ENCODE measurements around the gene KIAA0319L.
A peak's percentile ranks its signal among the peaks of the same experiment; 100 is the strongest.

DNA sequence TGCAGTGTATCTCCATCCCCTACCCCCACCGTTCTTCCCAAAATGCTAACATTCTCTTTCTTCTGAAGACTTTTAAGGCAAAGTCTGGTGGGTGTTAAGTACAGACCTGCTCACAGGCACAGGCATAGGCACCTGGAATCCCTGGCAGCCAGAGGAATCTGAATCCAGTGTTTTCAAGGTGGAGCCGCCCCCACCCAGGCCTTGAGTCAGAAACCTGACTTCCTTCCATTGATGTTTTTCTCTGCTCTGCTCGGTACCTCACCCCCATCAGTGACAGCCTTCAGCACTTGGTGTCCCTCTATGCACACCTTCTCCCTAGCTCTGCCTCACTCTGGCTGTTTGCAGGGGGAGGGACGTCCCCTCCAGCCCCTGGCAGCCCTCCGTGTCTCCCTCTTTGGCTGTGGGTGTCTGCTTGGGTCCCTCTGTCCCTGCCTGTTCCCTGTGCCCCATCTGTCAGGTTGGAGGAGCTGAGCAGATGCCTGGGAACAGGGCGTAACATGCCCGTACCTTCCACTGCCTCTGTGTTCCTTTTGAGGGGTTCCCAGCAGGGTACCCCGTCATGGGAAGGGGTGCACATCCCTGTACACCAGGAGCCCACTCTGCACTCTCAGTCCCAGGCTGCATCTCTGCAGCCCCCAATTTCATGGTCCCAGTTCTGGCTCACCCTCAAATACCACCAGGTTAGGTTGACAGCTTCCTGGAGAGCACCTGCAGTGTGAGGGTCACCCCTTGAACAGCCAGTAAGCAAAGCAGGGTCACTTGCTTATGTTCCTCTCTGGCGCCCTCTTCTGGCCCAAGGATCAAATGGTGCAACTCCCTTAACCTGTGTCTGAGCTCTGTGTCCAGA, 7.1 kb upstream of the KIAA0319L start:
- TF ChIP-seq, protein P1, sequence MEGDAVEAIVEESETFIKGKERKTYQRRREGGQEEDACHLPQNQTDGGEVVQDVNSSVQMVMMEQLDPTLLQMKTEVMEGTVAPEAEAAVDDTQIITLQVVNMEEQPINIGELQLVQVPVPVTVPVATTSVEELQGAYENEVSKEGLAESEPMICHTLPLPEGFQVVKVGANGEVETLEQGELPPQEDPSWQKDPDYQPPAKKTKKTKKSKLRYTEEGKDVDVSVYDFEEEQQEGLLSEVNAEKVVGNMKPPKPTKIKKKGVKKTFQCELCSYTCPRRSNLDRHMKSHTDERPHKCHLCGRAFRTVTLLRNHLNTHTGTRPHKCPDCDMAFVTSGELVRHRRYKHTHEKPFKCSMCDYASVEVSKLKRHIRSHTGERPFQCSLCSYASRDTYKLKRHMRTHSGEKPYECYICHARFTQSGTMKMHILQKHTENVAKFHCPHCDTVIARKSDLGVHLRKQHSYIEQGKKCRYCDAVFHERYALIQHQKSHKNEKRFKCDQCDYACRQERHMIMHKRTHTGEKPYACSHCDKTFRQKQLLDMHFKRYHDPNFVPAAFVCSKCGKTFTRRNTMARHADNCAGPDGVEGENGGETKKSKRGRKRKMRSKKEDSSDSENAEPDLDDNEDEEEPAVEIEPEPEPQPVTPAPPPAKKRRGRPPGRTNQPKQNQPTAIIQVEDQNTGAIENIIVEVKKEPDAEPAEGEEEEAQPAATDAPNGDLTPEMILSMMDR (conservative IDR thresholded peaks at IDR 0.05; ENCODE audit: low read depth, low read length), result peak; percentile 83
- no peak for TF ChIP-seq EZH2 (IDR thresholded peaks at IDR 0.05; ENCODE audit: low read length, unreplicated experiment)

Data from PC-3 (cell line).